PC-9 (cell line): ENCODE measurements around the gene MIS12. TPM values are rescaled to one million over a fixed set of nuclear protein-coding genes. Genes with fewer than 3 reads are reported as not detected.

Experiments used
- BruUV-seq: library from RNA; stranded (reverse); fragments of 400-500 nt; replicated peaks from 2 replicates; lab custom pipeline; 2021; lab: Mats Ljungman, UMichigan
- CTCF ChIA-PET: fragments of 300-600 bp; sonication (Branson Sonifier 250); formaldehyde crosslinking; loops from one replicate; lab custom pipeline; 2022; ENCODE audit warnings: antibody characterized with exemption; lab: Charles Lee
- POLR2A ChIA-PET: fragments of 300-600 bp; sonication (Branson Sonifier 250); formaldehyde crosslinking; loops from one replicate; lab custom pipeline; 2022; ENCODE audit warnings: antibody characterized with exemption; ENCODE audit not compliant: unreplicated experiment; lab: Charles Lee
- DNase-seq, 2 experiments: peaks; one replicate each; pipeline versions ENCODE4 v3.0.0 to v3.0.0-alpha.2; 2015 to 2022; ENCODE audit warnings: mixed read lengths in 1 of 2
- H2AFZ ChIP-seq: fragments of 200-600 bp; sonication (generic); 2 replicates; pipeline ENCODE4 v1.8.1; 2017; ENCODE audit warnings: antibody characterized with exemption
- H3F3A ChIP-seq: fragments of 200-600 bp; sonication (generic); 2 replicates; pipeline ENCODE4 v1.8.1; 2017; ENCODE audit warnings: antibody characterized with exemption, mild to moderate bottlenecking, low read depth; ENCODE audit not compliant: insufficient read depth
- H3K27ac ChIP-seq: fragments of 200-600 bp; sonication (generic); 2 replicates; pipeline ENCODE4 v1.6.1; 2016; ENCODE audit warnings: mixed run types
- H3K27me3 ChIP-seq: fragments of 200-600 bp; sonication (generic); 2 replicates; pipeline ENCODE4 v1.6.1; 2016; ENCODE audit warnings: low read depth, mixed run types; ENCODE audit not compliant: insufficient read depth
- H3K36me3 ChIP-seq: fragments of 200-600 bp; sonication (generic); 2 replicates; pipeline ENCODE4 v1.6.1; 2016; ENCODE audit warnings: low read depth, mixed run types
- H3K4me1 ChIP-seq: fragments of 200-600 bp; sonication (generic); replicated peaks from 2 replicates; pipeline ENCODE4 v1.6.1; 2016; ENCODE audit warnings: mixed run types; ENCODE audit not compliant: insufficient read depth
- H3K4me2 ChIP-seq: fragments of 200-600 bp; sonication (generic); 2 replicates; pipeline ENCODE4 v1.6.1; 2017; ENCODE audit warnings: mixed run types
- H3K4me3 ChIP-seq: fragments of 200-600 bp; sonication (generic); 2 replicates; pipeline ENCODE4 v1.6.1; 2016; ENCODE audit warnings: mixed run types
- H3K79me2 ChIP-seq: fragments of 200-600 bp; sonication (generic); 2 replicates; pipeline ENCODE4 v1.6.1; 2017; ENCODE audit warnings: low read depth, mixed run types
- H3K9me2 ChIP-seq: fragments of 200-600 bp; sonication (generic); 2 replicates; pipeline ENCODE4 v1.8.1; 2017; ENCODE audit warnings: mild to moderate bottlenecking; ENCODE audit not compliant: insufficient read depth
- H3K9me3 ChIP-seq: fragments of 200-600 bp; sonication (generic); 2 replicates; pipeline ENCODE4 v1.8.1; 2016; ENCODE audit warnings: low read depth; ENCODE audit not compliant: insufficient read depth
- H4K20me1 ChIP-seq: fragments of 200-600 bp; sonication (generic); 2 replicates; pipeline ENCODE4 v1.8.1; 2017; ENCODE audit not compliant: insufficient read depth
- CTCF ChIP-seq: fragments of 200-600 bp; sonication (generic); conservative IDR thresholded peaks from 2 replicates; pipeline ENCODE4 v1.6.1; 2017; ENCODE audit warnings: mixed run types, antibody characterized with exemption, mild to moderate bottlenecking, moderate library complexity
- EZH2 ChIP-seq: fragments of 200-600 bp; sonication (generic); IDR thresholded peaks from 2 replicates; pipeline ENCODE4 v1.8.0; 2017; ENCODE audit warnings: antibody characterized with exemption, low read depth
- intact Hi-C: fragments of 100-400 bp; cut with micrococcal nuclease; formaldehyde crosslinking; loops from one replicate; pipeline ENCODE4 v1.10.0; 2022; ENCODE audit not compliant: unreplicated experiment
- total RNA-seq: library from RNA; stranded (reverse); gene quantifications from 2 replicates; pipeline ENCODE4 v1.2.3, GENCODE V29; 2021

Gene MIS12
- total RNA-seq, 1 experiment from 2014 or later = 19.5 TPM

DNA sequence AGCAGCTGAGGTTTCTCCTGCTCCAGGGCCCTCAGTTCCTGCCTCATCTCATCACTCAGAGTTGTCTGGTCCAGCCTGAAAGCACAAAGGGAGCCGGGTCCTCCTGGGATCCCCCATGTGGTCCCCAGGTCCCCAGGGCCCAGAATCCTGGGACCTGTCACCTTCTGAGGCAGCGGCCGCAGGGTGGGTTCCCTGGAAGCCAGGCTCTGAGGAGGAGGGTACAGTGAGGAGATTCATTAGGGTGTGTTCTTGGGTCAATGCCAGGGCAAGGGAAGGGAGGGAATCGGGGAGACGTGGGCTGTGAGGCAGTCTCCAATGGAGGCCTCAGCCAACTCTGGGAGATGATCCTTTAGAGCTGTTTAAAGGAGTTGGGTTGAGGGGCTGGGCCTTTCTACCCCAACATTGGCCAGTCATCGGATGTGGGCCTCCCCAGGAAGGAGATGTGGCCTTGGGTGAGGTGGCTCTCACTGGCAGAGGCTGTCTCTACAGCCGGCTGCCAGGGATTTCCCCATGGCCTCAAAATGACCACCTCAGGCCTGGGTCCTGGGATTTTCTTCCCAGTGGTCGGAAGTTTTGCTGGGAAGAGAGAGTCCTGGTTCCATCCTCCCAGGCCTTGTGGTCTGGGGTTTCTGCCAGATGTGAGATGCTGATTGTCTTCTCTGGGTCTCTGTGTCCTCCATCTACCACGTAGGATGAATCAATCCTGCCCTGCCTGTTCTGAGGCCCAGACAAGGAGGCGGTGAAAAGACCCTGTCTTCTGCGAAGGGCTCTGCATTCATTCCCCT is 50.7 kb downstream of the MIS12 start:
- DNase-seq = no peak
- CTCF ChIA-PET = no interaction called here
- Histone ChIP-seq H3K4me2 (no peak overlapping the region), H3K27ac (no peak overlapping the region), H2AFZ (no peak overlapping the region), H3K79me2 (no peaks in the 10 kb centered on the region), H3K27me3 (0 out of 2 replicates have a peak, but pooled peaks cover 5% of the 10 kb centered on the region), H3K36me3 (no peaks in the 10 kb centered on the region), H3K4me1 (no peaks in the 10 kb centered on the region), H3K4me3 (no peak overlapping the region), H4K20me1 (no peaks in the 10 kb centered on the region), H3K9me2 (no peaks in the 10 kb centered on the region), H3K9me3 (no peaks in the 10 kb centered on the region), H3F3A (no peaks in the 10 kb centered on the region)
- POLR2A ChIA-PET = no interaction called here
- intact Hi-C loops = no loop called here
- no TSS peak for BruUV-seq
- TF ChIP-seq EZH2 (no peak), CTCF (no peak)

- Histone ChIP-seq H3K79me2 (no peaks in the 10 kb centered on the region), H3K9me3 (no peaks in the 10 kb centered on the region), H3F3A (no peaks in the 10 kb centered on the region), H3K4me3 (no peak overlapping the region), H3K36me3 (no peaks in the 10 kb centered on the region), H3K4me2 (no peak overlapping the region), H3K27me3 (0 out of 2 replicates have a peak, but pooled peaks cover 5% of the 10 kb centered on the region), H2AFZ (no peak overlapping the region), H3K9me2 (no peaks in the 10 kb centered on the region), H3K27ac (no peak overlapping the region), H3K4me1 (no peaks in the 10 kb centered on the region), H4K20me1 (no peaks in the 10 kb centered on the region)
- BruUV-seq = no TSS peak
- TF ChIP-seq CTCF (no peak), EZH2 (no peak)
- intact Hi-C loops = no loop called here
- ChIA-PET CTCF (no interaction called here), POLR2A (interaction anchor here (0.6 kb wide), 1 partner anchor 153 kb away, joined by 3 read pairs; no protein-coding TSS in a partner anchor)
- DNase-seq = no peak
Observed at GRCh38 chr17:5539286-5539685, 52.9 kb downstream of the MIS12 start.

DNA sequence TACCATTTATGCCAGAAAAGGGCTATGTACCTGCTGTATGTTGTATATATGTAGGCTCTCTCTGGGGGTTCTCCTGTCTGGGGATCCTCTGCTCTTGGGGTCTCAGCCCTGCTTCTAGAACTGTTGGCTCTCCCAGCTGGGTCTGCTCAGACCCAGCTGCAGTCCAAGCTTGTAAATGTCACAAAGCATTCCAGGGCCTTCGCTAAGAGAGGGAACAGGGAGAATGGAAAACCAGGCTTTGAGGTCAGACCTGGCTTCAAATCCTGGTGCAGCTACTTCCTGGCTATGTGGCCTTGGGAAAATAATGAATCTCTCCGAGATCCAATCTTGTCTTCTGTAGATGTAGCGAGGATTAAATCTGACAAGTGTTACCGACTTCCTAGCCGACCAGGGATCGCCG is 54.0 kb downstream of the MIS12 start:
- no peaks in the 10 kb centered on the region for H3K79me2 ChIP-seq
- no peaks in the 10 kb centered on the region for H4K20me1 ChIP-seq
- no peaks in the 10 kb centered on the region for H3K9me2 ChIP-seq
- BruUV-seq = no TSS peak
- H3K9me3 ChIP-seq = no peaks in the 10 kb centered on the region
- no peak overlapping the region for H3K27ac ChIP-seq
- POLR2A ChIA-PET = no interaction called here
- intact Hi-C loops = no loop called here
- no peak overlapping the region for H3K4me3 ChIP-seq
- no peak overlapping the region for H2AFZ ChIP-seq
- DNase-seq = no peak
- no peak overlapping the region for H3K4me2 ChIP-seq
- H3K4me1 ChIP-seq = no peaks in the 10 kb centered on the region
- TF ChIP-seq CTCF (no peak), EZH2 (no peak)
- 0 out of 2 replicates have a peak, but pooled peaks cover 5% of the 10 kb centered on the region for H3K27me3 ChIP-seq
- CTCF ChIA-PET = no interaction called here
- H3K36me3 ChIP-seq = no peaks in the 10 kb centered on the region
- no peaks in the 10 kb centered on the region for H3F3A ChIP-seq

Other genes with a start within 250 kb of the MIS12 start
- gene RABEP1, start 204.3 kb upstream of the MIS12 start, total RNA-seq = 41.9 and 53.0 TPM in 2 replicates
- gene NUP88, start 66.9 kb upstream of the MIS12 start, total RNA-seq = 88.6 and 93.1 TPM in 2 replicates
- gene RPAIN, start 66.4 kb upstream of the MIS12 start, total RNA-seq = 56.3 and 70.2 TPM in 2 replicates
- gene C1QBP, start 47.4 kb upstream of the MIS12 start, total RNA-seq = 206 and 230 TPM in 2 replicates
- gene DHX33, start 17.6 kb upstream of the MIS12 start, total RNA-seq = 25.4 and 28.1 TPM in 2 replicates
- gene DERL2, start 388 bp upstream of the MIS12 start, total RNA-seq = 47.7 and 71.1 TPM in 2 replicates
- 0.63 and 0.75 TPM in 2 replicates for gene NLRP1, start 97.9 kb downstream of the MIS12 start, total RNA-seq